Activated naive CD4-positive, alpha-beta T cell treated with anti-CD3 and anti-CD28 coated beads, Interleukin-2, amount 50 U/mL, for 16 hours (primary cell): Measurements from ENCODE around the gene HOXB6.

Experiments used
- DNase-seq: peaks from one replicate; pipeline ENCODE4 v3.0.0-alpha.2; 2020

The HOXB6 gene

GRCh38 chr17:48609033-48609432, 4.2 kb upstream of the HOXB6 start:
- no peak for DNase-seq

- no peak for DNase-seq
Observed at GRCh38 chr17:48608494-48608834, 3.7 kb upstream of the HOXB6 start.

- DNase-seq, result no peak
Observed at GRCh38 chr17:48606892-48607614, 2.3 kb upstream of the HOXB6 start.

GRCh38 chr17:48605991-48606891, 1.5 kb upstream of the HOXB6 start:
- DNase-seq, result no peak

GRCh38 chr17:48605409-48605919, 678 bp upstream of the HOXB6 start:
- no peak for DNase-seq

GRCh38 chr17:48603959-48604769, 622 bp downstream of the HOXB6 start:
- no peak for DNase-seq

GRCh38 chr17:48601539-48602425, 3.0 kb downstream of the HOXB6 start:
- DNase-seq, result no peak

GRCh38 chr17:48601207-48601538, 3.6 kb downstream of the HOXB6 start:
- no peak for DNase-seq

GRCh38 chr17:48600244-48601098, 4.3 kb downstream of the HOXB6 start:
- no peak for DNase-seq

- DNase-seq, result no peak
Observed at GRCh38 chr17:48599354-48599753, 5.4 kb downstream of the HOXB6 start.

GRCh38 chr17:48598736-48599135, 6.0 kb downstream of the HOXB6 start:
- no peak for DNase-seq

GRCh38 chr17:48597778-48598631, 6.8 kb downstream of the HOXB6 start:
- no peak for DNase-seq

GRCh38 chr17:48597528-48597777, 7.3 kb downstream of the HOXB6 start:
- DNase-seq, result peak; percentile 40

- no peak for DNase-seq
Observed at GRCh38 chr17:48596735-48597527, 7.9 kb downstream of the HOXB6 start.

GRCh38 chr17:48596000-48596734, 8.6 kb downstream of the HOXB6 start:
- peak; percentile 56 for DNase-seq

GRCh38 chr17:48595278-48595999, 9.3 kb downstream of the HOXB6 start:
- no peak for DNase-seq

GRCh38 chr17:48594538-48595277, 10.1 kb downstream of the HOXB6 start:
- no peak for DNase-seq
